Muscle layer of duodenum (tissue), 2 donors: ENCODE measurements around the gene MYRFL.

Experiments used
- H3K27ac ChIP-seq: one replicate; pipeline ENCODE4 v1.7.0; 2013; ENCODE audit warnings: mild to moderate bottlenecking, low read length
- H3K27me3 ChIP-seq: one replicate; pipeline ENCODE4 v1.7.0; 2013; ENCODE audit warnings: low read depth, mild to moderate bottlenecking, control low read depth, low read length
- H3K36me3 ChIP-seq, 2 donors: one replicate each; pipeline ENCODE4 v1.7.0; 2013; ENCODE audit warnings: low read length in 2 of 2, control low read depth in 1 of 2, mild to moderate bottlenecking in 1 of 2; ENCODE audit not compliant: insufficient read depth in 2 of 2, control insufficient read depth in 1 of 2
- H3K4me1 ChIP-seq, 2 donors: one replicate each; pipeline ENCODE4 v1.7.0; 2013; ENCODE audit warnings: low read length in 2 of 2, mild to moderate bottlenecking in 2 of 2, control low read depth in 1 of 2, moderate library complexity in 1 of 2; ENCODE audit not compliant: insufficient read depth in 2 of 2, control insufficient read depth in 1 of 2
- H3K4me3 ChIP-seq, 2 donors: one replicate each; pipeline ENCODE4 v1.7.0; 2013; ENCODE audit warnings: low read length in 2 of 2, low read depth in 1 of 2, mild to moderate bottlenecking in 1 of 2
- H3K9me3 ChIP-seq, 2 donors: one replicate each; pipeline ENCODE4 v1.7.0; 2013; ENCODE audit warnings: low read length in 2 of 2, control low read depth in 1 of 2, mild to moderate bottlenecking in 1 of 2; ENCODE audit not compliant: control insufficient read depth in 1 of 2
- donor health status: healthy.

The MYRFL gene

DNA sequence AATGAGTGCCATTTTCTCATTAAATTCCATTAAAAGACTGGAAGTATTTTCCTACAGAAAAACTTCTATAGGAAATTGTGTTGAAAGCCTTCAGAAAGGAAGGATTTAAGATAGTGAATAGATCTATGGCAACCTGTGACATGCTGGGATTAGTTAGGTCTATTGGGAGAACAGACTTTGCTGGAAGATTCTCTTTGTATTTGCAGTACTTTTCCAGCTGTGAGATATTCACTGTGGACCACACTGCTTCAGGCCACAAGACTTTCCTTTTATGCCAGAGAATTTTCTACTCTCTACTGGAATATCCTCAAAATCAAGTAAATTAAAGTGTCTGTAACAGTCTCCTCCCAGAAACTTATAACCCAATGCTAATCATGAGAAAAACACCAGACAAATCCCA is 136.2 kb downstream of the MYRFL start:
- no peaks in the 10 kb centered on the region for H3K27me3 ChIP-seq
- H3K4me1 ChIP-seq = no peaks in the 10 kb centered on the region
- H3K4me3 ChIP-seq = no peak overlapping the region
- H3K36me3 ChIP-seq = no peaks in the 10 kb centered on the region
- no peaks in the 10 kb centered on the region for H3K9me3 ChIP-seq
- no peak overlapping the region for H3K27ac ChIP-seq

DNA sequence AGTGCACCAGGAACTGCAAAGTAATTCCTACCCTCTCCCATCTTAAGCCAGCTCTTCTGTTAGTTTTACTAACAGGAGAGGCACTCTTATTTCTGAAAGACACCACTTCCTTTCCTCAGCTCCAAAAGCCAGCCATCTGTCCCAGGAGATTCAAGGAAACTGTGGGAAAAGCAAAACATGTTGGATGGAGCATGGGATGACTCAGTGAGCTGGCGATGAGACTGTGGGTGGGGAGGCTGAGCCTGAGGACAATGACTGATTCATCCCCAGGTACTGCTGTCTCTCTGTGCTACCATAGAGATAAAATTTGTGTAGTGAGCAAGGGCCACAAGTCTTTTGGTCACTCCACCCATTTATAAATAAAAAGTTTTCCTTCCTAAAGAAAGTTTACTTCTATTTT is 141.4 kb downstream of the MYRFL start:
- Histone ChIP-seq H3K36me3 (no peaks in the 10 kb centered on the region), H3K27me3 (no peaks in the 10 kb centered on the region), H3K4me3 (no peak overlapping the region), H3K4me1 (no peaks in the 10 kb centered on the region), H3K9me3 (no peaks in the 10 kb centered on the region), H3K27ac (no peak overlapping the region)

DNA sequence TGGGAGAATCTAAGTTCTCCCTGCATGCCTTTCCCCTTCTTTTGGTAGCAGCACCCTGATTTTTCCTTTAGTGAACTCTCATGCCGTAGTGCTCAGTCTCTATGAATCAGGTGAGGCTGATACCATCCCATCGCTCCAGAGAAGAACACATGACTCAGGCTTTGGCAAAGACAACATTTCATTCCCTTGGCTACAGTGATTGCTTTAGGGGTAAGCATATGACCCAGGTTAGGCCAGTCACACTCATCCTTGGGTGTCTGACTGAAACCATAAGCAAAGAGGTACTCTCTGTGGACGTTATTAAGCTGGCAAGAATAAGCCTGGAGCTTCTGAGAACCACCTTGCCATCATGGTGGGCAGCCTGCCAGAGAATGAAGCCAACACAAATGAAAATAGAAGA is 141.8 kb downstream of the MYRFL start:
- Histone ChIP-seq H3K9me3 (no peaks in the 10 kb centered on the region), H3K36me3 (no peaks in the 10 kb centered on the region), H3K27ac (no peak overlapping the region), H3K4me3 (no peak overlapping the region), H3K4me1 (no peaks in the 10 kb centered on the region), H3K27me3 (no peaks in the 10 kb centered on the region)

DNA sequence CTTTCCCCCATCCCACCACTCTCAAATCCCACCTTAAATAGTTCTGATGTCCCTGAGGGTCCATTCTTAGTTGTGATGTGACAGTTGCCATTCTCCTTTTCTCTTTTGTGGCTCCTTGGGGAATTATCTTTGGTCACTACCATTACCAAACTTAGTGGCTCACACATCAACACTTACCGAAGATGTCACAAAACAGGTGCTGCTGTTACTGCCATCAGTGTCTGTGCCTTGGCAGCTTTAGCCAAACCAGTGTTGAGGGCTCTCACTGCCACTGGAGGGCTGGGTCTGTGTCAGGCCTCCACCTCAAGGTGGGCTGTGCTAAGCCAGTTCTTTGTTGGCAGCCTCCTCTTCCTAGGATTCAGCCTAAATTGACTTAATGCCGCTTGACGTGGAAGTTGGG is 144.0 kb downstream of the MYRFL start:
- H3K4me3 ChIP-seq = no peak overlapping the region
- no peaks in the 10 kb centered on the region for H3K9me3 ChIP-seq
- H3K36me3 ChIP-seq = no peaks in the 10 kb centered on the region
- no peak overlapping the region for H3K27ac ChIP-seq
- no peaks in the 10 kb centered on the region for H3K4me1 ChIP-seq
- no peaks in the 10 kb centered on the region for H3K27me3 ChIP-seq

DNA sequence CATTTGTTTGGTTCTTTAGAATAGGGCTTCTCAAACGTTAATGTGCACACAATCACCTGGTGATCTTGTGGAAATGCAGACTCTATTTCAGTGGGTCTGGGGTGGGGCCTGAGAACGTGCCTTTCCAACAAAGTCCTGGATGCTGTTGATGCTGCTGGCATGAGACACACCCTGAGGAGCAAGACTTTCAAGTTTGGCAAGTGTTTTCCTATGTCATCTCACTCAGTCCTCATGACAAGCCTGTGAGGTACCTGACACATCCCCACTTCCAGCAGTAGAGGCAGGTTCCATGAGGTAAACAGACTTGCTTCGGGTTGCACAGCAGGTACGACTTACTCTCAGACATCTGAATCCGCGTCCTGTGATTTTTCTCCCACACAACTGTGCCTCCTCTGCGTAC is 147.1 kb downstream of the MYRFL start:
- H3K36me3 ChIP-seq = no peaks in the 10 kb centered on the region
- no peak overlapping the region for H3K27ac ChIP-seq
- H3K4me3 ChIP-seq = no peak overlapping the region
- no peaks in the 10 kb centered on the region for H3K27me3 ChIP-seq
- H3K9me3 ChIP-seq = no peaks in the 10 kb centered on the region
- no peaks in the 10 kb centered on the region for H3K4me1 ChIP-seq

DNA sequence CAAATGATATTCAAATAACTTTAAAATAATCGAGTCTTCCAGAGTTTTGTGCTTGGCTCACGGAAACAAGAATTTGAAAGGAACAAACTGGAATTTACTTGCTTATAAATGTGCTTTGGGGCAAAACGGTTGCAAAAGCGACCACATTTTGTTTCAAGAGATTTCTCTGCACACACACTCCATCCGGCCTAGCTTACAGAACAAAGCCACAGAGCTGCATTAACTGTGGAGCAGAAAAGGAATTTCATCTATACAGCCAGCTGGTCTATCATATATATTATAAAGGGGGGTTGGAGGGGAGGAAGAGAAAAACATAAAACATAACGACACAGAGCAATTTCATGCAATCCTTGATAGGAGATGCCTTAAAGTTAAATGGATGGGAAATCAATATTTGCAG is 153.0 kb downstream of the MYRFL start:
- Histone ChIP-seq H3K9me3 (peaks cover 0 to 2% of the 10 kb centered on the region in 2 donors), H3K27me3 (no peaks in the 10 kb centered on the region), H3K27ac (no peak overlapping the region), H3K4me3 (no peak overlapping the region), H3K4me1 (no peaks in the 10 kb centered on the region), H3K36me3 (no peaks in the 10 kb centered on the region)

DNA sequence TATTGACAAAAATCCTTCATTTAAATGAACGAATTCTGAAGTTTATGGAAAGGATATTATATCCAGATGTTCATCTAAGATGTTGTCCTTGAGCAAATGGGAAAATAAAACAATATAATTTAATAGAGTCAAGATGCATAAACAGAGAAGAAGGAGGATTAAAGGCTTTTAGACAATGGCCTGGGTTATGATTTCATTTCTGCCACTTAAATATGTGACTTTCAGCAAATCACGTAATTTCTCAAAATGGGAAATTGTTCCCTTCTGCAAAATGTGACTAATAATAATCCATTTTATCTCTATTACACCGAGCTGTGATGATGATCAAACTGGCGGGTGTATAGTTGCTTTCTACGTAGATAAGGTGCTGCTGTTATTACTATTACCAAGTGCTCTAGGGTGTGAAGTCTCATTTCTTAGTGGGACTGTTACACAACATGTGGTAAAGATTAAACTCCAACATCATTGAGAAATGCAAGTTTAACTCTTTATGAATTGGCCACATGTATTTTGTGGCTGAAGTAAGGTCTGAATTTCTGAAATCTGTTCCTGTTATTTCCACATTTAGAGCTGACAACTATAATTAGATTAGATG is 157.0 kb downstream of the MYRFL start:
- Histone ChIP-seq H3K27me3 (no peaks in the 10 kb centered on the region), H3K9me3 (peaks cover 0 to 2% of the 10 kb centered on the region in 2 donors), H3K36me3 (no peaks in the 10 kb centered on the region), H3K27ac (no peak overlapping the region), H3K4me3 (no peak overlapping the region), H3K4me1 (no peaks in the 10 kb centered on the region)

DNA sequence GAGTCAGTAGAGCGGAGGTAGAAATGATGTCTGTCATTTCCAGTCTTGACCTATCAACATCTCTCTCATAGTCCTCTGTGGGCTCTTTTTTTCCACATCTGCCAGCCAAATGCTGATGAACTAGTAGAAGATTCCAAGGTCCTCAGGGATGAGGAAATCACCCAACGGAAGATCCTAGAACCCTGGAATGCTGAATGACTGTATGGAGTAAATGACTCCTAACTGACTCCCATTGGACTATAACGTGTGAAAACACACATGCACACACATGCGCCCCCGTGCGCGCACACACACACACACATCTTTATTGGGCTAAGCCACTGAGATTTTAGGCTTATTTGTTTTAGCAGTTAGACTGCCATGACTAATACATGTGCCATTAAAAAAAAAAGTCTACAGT is 159.2 kb downstream of the MYRFL start:
- peaks cover 0 to 2% of the 10 kb centered on the region in 2 donors for H3K9me3 ChIP-seq
- H3K4me3 ChIP-seq = no peak overlapping the region
- no peak overlapping the region for H3K27ac ChIP-seq
- no peaks in the 10 kb centered on the region for H3K36me3 ChIP-seq
- no peaks in the 10 kb centered on the region for H3K27me3 ChIP-seq
- peaks cover 5 to 6% of the 10 kb centered on the region in 2 donors for H3K4me1 ChIP-seq

DNA sequence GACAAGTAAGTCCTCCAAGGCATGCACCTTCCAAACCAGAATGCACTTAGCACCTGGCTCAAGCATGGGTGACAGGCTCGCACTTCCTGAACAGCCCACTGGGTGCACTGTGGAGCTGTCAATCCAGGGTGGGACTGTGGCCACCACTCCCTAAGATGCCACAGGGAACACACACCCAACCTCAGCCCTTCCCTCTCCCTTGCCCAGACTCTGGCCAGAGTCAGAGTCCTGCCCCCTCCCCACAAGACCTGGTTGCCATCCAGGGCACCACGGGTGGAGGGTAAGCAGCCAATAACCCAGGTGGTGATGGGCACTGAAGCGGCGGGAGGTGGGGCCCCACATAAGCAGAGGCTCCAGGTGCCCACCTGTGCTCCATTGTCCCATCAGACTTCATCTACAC is 160.6 kb downstream of the MYRFL start:
- Histone ChIP-seq H3K27me3 (no peaks in the 10 kb centered on the region), H3K4me1 (peaks cover 5 to 6% of the 10 kb centered on the region in 2 donors), H3K27ac (no peak overlapping the region), H3K36me3 (no peaks in the 10 kb centered on the region), H3K9me3 (no peaks in the 10 kb centered on the region), H3K4me3 (no peak overlapping the region)

DNA sequence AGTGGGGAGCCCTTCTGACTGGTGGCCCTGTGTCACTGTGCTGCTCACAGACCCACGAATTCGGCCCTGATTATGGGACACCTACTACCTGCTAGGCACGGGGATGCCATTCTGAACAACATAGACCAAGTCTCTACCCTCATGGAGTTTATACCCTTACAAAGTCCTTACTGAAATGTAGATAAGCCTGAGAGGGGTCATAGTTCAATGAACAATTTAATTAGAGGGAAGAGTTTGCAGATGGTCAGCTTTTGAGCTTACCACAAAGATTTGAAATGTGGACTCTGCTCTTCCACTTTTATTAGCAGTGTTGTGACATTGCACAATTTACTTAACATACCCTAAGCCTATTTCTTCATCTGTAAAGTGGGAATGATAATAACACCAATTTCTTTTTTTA is 161.1 kb downstream of the MYRFL start:
- H3K9me3 ChIP-seq = no peaks in the 10 kb centered on the region
- H3K27me3 ChIP-seq = no peaks in the 10 kb centered on the region
- no peaks in the 10 kb centered on the region for H3K36me3 ChIP-seq
- H3K27ac ChIP-seq = no peak overlapping the region
- H3K4me1 ChIP-seq = peaks cover 5 to 6% of the 10 kb centered on the region in 2 donors
- H3K4me3 ChIP-seq = no peak overlapping the region

DNA sequence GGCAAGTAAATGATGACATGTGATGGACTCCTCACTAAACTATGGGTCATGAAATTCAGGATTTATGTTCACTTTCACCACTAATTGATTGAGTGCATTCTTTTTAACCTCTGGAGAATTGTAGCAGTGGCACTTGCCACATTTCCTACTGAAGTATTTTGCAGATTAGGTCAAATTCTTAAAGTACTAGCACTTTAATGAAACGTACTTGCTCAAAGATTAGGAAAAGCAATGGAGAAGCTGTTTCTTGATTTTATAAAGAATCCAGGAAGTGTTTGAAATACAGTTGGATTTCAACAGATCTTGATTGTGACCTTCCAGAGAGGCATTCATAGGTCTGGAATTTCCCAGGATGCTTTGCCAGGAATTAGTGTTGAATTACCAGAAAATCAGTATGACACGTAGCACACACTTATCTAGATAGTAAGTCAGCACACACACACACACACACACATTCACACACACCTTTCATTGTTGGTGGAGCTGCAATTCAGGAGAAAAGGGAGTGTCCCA is 162.6 kb downstream of the MYRFL start:
- H3K9me3 ChIP-seq = no peaks in the 10 kb centered on the region
- H3K36me3 ChIP-seq = no peaks in the 10 kb centered on the region
- peaks cover 5 to 6% of the 10 kb centered on the region in 2 donors for H3K4me1 ChIP-seq
- H3K4me3 ChIP-seq = no peak overlapping the region
- H3K27ac ChIP-seq = no peak overlapping the region
- H3K27me3 ChIP-seq = no peaks in the 10 kb centered on the region
